MV-4-11 (cell line): ENCODE measurements around the gene GCH1.
"Not testable (repeated sequence)": the region's sequence is repeated elsewhere in the genome, so short reads cannot be mapped to it uniquely, and the experiment has no call there.

Experiments used
- DNase-seq: peaks from one replicate; lab custom pipeline; 2025; lab: John Stamatoyannopoulos, UW

GCH1 gene, protein sequence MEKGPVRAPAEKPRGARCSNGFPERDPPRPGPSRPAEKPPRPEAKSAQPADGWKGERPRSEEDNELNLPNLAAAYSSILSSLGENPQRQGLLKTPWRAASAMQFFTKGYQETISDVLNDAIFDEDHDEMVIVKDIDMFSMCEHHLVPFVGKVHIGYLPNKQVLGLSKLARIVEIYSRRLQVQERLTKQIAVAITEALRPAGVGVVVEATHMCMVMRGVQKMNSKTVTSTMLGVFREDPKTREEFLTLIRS

DNA sequence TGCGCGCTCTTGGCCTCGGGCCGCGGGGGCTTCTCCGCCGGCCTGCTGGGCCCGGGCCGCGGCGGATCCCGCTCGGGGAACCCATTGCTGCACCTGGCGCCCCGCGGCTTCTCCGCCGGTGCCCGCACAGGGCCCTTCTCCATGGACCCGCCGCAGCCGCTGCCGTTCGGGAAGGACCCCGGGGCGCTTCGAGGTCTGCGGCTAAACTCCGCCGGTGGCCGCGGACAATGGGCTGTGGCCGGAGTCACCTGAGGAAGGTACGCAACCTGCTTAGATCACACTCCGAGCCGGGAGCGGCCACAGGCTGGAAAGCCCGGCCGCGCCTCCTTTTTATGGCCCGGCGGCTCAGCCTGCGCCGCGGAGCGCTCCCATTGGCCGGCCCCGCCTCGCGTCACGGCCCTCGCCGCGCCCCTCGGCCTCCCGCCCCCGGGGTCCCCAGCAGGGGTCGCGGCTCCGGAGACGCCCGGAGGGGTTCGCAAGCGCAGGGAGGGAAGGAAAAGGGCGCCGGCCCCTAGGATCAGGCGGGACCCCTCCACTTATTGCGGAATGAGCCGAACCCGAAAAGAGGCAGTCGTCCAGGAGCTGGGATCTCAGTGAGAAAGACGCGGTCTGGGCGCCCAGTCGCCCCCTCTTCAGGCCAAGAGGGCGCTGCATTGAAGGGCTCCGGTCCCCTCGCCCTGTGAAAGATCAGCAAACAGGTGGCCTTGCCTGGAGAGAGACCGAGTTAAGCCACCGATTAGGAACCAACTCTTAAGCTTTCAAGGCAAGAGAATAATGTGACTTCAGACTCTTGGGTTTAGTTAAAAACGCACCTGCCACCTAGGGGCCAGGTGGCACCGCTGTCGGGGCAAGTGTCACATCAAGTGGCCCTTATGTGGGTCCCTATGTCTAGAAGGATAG is at the start of gene GCH1:
Gene GCH1 (minus strand): TSS at position 306 of the 900 bp plus-strand sequence. CDS start 163 bp downstream, at position 143.
- DNase-seq: peak; percentile 33

GRCh38 chr14:54947230-54947629 is 44.6 kb upstream of the GCH1 start:
- DNase-seq: no peak

GRCh38 chr14:54946500-54946899 is 43.9 kb upstream of the GCH1 start:
- DNase-seq: no peak

- DNase-seq: no peak
Measured at GRCh38 chr14:54944737-54945391, 42.2 kb upstream of the GCH1 start.

DNA sequence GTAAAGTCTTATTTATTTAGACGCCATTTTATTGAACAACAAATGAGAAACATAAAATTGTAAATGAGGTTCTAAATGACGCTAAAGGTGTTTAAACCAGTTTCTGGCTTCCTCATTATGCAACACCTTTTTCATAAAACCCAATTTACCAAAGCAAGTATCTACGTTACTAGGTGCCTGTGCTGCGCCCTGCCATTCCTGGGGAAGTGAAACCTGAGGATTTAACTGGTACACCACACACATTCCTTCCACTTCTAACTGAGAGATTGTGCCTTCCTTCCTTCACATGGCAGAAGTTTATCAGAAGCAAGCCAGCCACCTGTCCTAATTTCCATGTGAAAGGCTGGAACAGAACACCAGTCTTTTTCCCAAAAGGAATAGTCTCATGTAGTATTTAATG is 40.3 kb upstream of the GCH1 start:
- peak; percentile 77 for DNase-seq

DNA sequence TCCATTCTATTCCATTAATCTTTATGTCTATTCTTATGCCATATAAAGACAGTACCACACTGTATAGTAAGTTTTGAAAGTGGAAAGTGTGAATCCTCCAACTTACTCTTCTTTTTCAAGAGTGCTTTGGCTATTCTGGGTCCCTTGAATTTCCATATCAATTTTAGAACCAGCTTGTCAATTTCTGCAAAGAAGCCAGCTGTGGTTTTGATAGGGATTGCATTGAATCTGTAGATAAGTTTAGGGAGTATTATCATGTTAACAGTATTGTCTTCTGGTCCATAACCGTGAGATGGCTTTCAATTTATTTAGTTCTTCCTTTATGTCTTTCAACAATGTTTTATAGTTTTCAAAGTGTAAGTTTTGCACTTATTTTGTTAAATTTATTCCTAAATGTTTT is 34.2 kb upstream of the GCH1 start:
- DNase-seq: no peak

DNA sequence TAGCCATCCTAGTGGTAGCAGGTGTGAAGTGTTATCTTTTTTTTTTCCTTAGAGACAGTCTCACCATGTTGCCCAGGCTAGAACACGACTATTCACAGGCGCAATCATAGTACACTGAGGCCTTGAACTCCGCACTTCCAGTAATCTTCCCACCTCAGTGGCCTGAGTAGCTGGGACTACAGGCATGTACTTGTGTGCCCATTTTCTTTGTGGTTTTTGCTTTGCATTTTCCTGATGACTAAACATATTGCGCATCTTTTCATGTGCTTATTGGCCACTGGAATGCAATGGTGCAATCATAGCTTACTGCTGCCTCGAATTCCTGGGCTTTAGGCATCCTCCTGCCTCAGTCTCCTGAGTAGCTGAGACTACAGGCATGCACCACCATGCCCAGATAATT is 33.3 kb upstream of the GCH1 start:
- DNase-seq: no peak

GRCh38 chr14:54935100-54935499 is 32.5 kb upstream of the GCH1 start:
- DNase-seq: no peak

DNA sequence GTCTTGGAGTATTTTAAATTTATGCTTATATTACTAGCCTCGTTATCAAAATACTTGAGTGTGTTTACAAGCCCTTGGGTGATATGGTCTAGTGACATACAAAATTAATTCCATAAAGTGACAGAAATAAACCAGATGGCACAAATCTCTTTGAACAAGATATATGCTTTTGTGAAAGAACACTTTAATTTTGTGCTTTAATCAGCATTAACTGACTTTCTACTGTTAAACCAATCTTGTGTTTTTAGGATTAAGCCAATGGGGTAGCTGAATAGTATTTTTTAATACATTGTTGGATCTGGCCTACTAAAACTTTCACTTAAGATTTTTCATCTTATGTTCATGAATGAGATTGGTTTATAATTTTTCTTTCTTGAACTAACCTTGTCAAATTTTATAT is 30.4 kb upstream of the GCH1 start:
- DNase-seq: no peak

DNA sequence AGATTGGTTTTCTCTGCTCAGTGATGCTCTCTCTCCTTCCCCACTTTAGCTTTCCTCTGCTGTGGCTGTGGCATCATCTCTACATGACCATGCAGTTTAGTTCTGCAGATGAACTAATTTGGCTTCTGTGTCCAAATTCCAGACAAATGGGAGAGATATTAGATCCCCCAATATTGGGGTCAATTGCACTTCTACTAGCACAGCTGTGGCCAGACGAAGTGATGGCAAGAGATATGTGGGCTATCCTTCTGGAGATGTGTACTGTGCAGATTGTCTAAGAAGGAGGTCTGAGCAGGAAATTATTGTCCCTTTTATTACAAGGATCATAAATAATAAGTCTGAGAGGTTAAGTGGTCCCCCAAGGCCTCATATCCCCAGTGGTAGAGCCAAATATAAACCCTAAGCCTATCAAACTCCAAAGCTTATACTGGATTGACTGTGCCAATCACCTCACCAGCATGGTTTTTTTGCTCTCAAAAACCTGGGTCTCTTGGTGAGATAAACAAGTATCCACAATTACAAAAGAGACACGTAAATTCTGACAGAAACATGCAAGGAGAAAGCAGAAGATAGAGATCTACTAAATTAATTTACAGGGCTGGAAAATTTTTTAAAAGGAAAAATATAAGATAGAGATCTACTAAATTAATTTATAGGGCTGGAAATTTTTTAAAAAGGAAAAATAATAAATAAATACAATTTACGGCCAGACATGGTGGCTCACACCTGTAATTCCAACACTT is 29.1 kb upstream of the GCH1 start:
- no peak for DNase-seq

GRCh38 chr14:54931101-54931500 is 28.5 kb upstream of the GCH1 start:
- no peak for DNase-seq

DNA sequence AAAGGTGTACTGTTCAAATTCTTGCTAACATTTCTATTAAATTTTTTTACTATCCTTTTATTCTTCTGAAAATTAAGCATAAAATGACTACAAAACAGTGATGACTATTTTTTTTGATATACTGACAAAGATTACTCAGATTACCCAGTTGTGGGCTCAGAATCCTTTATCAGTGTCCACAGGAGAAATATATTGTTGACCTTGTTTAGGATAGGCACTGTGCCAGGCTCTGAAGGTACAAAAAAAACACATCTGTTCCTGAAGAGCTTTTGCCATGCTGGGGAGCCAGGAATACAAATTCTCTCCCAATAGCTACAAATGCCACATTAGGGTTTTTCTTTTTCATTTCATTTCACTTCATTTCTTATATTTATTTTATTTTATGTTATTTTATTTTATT is 26.9 kb upstream of the GCH1 start:
- no peak for DNase-seq

DNA sequence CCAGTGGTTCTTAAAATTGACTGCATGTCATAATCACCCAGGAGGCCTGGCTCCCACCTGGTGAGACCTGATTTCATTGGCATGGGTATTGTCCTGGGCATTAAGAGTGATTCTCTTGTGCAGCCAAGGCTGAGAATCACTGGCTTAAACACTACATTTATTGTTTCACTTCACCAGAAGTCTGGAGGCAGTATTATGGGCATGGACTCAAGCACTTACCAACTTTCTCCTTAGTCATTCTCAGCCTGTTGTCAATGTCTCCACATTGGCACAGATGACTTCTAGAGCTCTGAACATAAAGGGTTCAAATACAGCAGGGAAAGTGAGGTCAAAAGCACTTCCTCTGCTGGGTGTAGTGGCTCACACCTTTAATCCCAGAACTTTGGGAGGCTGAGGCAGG is 25.6 kb upstream of the GCH1 start:
- DNase-seq: no peak

- no peak for DNase-seq
Measured at GRCh38 chr14:54927551-54927950, 24.9 kb upstream of the GCH1 start.

GRCh38 chr14:54926570-54926969 is 23.9 kb upstream of the GCH1 start:
- not testable (repeated sequence) for DNase-seq

DNA sequence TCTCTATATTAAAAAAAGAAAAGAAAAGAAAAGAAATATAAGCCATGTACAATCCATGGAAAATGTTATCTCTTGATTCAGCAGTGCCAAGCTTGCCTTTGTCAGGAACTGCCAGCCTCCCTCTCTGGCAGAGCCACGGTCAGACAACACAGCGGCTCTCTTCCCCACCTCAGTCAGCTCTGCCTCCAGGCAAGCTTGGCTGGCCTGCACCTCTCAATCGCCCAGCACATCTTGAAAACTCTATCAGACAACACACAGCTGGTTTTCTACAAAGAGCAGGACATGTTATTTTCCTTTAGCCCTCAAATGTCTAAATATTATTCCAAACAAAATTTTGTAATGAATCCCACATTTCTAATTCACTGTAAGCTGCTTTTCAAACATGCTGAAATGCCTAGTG is 20.0 kb upstream of the GCH1 start:
- DNase-seq: no peak

GRCh38 chr14:54920052-54920451 is 17.4 kb upstream of the GCH1 start:
- DNase-seq: no peak

GRCh38 chr14:54919330-54919729 is 16.7 kb upstream of the GCH1 start:
- no peak for DNase-seq

GRCh38 chr14:54918427-54918826 is 15.8 kb upstream of the GCH1 start:
- DNase-seq: no peak

GRCh38 chr14:54916101-54916500 is 13.5 kb upstream of the GCH1 start:
- DNase-seq: no peak

DNA sequence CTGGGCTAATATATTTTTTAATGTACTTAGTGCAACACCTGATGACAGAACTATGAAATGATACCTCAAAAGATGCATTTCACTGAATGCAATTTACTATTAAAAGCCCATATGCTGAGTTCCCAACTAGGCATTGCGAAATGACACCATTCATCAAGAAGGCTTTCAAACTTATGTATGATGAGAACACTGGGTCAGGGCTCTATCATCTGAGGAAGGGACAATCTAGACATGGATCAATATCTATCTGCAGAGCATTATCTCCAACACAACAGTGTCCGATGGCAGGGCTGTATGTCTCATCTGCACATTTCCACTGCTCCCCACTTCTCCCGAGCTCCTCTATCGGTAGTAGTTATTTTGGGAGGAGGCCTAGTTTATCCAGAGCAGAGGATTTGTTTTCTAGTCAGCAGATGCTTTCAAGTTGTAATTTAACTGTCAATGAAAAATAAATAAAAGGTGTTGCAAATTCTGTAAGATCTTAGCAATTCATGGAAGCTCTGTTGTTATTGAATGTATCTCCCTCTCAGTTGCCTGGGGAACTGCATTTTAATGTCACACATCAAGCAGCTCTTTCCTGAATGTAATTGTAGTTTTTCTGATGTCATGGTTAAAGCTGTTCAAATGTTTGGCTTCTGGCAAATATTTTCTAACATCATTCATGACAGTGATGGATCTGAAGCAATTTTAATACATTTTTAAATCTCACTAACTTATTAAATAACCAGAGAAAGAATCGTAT is 7.4 kb upstream of the GCH1 start:
- peak; percentile 54 for DNase-seq
